Muscle layer of duodenum (tissue), 2 donors: ENCODE measurements around the gene AKT1.
A peak's percentile ranks its signal among the peaks of the same experiment; 100 is the strongest.

Experiments used
- H3K27ac ChIP-seq: one replicate; pipeline ENCODE4 v1.7.0; 2013; ENCODE audit warnings: mild to moderate bottlenecking, low read length
- H3K27me3 ChIP-seq: one replicate; pipeline ENCODE4 v1.7.0; 2013; ENCODE audit warnings: low read depth, mild to moderate bottlenecking, control low read depth, low read length
- H3K36me3 ChIP-seq, 2 donors: one replicate each; pipeline ENCODE4 v1.7.0; 2013; ENCODE audit warnings: low read length in 2 of 2, control low read depth in 1 of 2, mild to moderate bottlenecking in 1 of 2; ENCODE audit not compliant: insufficient read depth in 2 of 2, control insufficient read depth in 1 of 2
- H3K4me1 ChIP-seq, 2 donors: one replicate each; pipeline ENCODE4 v1.7.0; 2013; ENCODE audit warnings: low read length in 2 of 2, mild to moderate bottlenecking in 2 of 2, control low read depth in 1 of 2, moderate library complexity in 1 of 2; ENCODE audit not compliant: insufficient read depth in 2 of 2, control insufficient read depth in 1 of 2
- H3K4me3 ChIP-seq, 2 donors: one replicate each; pipeline ENCODE4 v1.7.0; 2013; ENCODE audit warnings: low read length in 2 of 2, low read depth in 1 of 2, mild to moderate bottlenecking in 1 of 2
- H3K9me3 ChIP-seq, 2 donors: one replicate each; pipeline ENCODE4 v1.7.0; 2013; ENCODE audit warnings: low read length in 2 of 2, control low read depth in 1 of 2, mild to moderate bottlenecking in 1 of 2; ENCODE audit not compliant: control insufficient read depth in 1 of 2
- donor health status: healthy.

The AKT1 gene

DNA sequence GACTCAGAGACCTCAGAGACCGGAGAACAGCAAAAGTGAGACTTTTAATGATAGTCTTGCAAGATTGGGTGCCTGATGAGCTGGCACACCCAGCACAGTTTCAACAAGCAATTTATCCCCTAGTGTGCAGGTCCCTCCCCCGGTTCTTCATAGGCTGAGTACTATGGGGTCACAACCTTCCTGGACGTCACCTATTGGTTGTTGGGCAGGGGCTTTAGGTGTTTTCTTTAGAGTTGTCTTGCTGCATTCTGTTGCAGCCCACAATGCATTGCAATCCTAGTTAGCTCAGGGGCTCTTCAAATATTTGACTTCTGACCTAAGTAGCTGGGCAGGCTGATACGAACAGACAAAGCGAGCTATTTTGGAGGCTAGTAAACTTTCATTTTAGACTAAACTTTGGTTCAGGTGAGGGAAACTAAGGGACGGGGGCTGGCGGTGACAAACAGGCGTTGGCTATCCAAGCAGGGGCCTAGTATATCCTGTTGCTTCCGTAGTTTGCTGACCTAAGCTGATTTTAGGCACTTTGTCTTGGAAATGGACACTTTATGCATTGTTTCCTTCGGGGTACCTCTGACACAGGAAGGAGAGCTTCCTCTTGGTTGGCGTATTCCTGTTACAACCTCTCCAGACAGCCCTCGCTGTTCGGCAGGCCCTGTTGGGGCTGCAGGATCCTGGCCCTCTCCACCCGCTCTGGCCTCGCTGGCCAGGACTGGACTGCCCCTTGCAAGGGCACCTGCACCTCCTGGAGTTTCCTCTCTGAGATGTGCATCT is 28.5 kb downstream of the AKT1 start:
- no peak overlapping the region for H3K27ac ChIP-seq
- no peaks in the 10 kb centered on the region for H3K27me3 ChIP-seq
- peaks cover 0 to 6% of the 10 kb centered on the region in 2 donors for H3K4me1 ChIP-seq
- H3K4me3 ChIP-seq = no peak overlapping the region
- peaks cover 15 to 25% of the 10 kb centered on the region in 2 donors for H3K36me3 ChIP-seq
- H3K9me3 ChIP-seq = no peaks in the 10 kb centered on the region

DNA sequence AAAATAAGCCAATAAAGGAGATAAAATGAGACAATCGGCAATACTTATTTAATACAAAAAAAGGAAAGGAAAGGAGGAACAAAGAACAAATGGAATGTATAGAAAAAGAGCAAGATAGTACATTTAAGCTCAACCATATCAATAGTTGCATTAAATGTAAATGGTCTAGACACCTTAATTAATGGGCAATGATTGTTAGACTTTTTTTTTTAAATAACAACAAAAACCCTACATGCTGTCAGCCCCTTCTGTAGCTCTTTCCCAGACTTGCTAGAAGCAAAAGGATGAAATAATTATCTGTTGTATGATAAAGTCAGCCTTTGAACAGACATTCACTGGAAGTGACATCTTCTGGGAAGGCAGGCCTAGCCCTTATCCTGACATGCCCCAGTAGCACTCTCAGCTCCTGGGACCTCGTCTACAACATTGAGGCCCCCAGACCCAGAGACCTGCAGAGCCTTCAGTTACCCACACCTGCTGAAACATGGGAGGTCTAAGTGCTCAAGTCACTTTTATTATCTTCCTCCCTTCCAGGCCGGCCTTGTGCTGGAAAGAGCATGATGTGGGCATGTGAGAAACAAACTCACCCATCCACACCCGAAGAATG is 29.2 kb downstream of the AKT1 start:
- Histone ChIP-seq H3K4me1 (peaks cover 0 to 6% of the 10 kb centered on the region in 2 donors), H3K9me3 (no peaks in the 10 kb centered on the region), H3K27me3 (no peaks in the 10 kb centered on the region), H3K36me3 (peaks cover 10 to 18% of the 10 kb centered on the region in 2 donors), H3K4me3 (no peak overlapping the region), H3K27ac (no peak overlapping the region)

DNA sequence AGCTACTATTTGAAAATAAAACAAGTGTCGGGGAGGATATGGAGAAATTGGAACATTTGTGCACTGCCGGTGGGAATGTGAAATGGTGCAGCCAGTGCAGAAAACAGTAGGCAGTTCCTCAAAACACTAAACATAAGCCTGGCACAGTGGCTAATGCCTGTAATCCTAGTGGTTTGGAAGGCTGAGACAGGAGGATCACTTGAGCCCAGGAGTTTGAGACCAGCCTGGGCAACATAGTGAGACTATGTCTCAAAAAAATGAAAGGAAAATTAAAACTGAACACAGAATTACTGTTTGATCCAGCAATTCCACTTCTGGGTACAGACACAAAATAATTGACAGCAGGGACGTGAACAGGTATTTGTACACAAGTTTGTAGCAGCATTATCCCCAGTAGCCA is 30.0 kb downstream of the AKT1 start:
- H3K36me3 ChIP-seq = peaks cover 10 to 15% of the 10 kb centered on the region in 2 donors
- peaks cover 0 to 6% of the 10 kb centered on the region in 2 donors for H3K4me1 ChIP-seq
- H3K27me3 ChIP-seq = no peaks in the 10 kb centered on the region
- H3K9me3 ChIP-seq = no peaks in the 10 kb centered on the region
- no peak overlapping the region for H3K4me3 ChIP-seq
- no peak overlapping the region for H3K27ac ChIP-seq

DNA sequence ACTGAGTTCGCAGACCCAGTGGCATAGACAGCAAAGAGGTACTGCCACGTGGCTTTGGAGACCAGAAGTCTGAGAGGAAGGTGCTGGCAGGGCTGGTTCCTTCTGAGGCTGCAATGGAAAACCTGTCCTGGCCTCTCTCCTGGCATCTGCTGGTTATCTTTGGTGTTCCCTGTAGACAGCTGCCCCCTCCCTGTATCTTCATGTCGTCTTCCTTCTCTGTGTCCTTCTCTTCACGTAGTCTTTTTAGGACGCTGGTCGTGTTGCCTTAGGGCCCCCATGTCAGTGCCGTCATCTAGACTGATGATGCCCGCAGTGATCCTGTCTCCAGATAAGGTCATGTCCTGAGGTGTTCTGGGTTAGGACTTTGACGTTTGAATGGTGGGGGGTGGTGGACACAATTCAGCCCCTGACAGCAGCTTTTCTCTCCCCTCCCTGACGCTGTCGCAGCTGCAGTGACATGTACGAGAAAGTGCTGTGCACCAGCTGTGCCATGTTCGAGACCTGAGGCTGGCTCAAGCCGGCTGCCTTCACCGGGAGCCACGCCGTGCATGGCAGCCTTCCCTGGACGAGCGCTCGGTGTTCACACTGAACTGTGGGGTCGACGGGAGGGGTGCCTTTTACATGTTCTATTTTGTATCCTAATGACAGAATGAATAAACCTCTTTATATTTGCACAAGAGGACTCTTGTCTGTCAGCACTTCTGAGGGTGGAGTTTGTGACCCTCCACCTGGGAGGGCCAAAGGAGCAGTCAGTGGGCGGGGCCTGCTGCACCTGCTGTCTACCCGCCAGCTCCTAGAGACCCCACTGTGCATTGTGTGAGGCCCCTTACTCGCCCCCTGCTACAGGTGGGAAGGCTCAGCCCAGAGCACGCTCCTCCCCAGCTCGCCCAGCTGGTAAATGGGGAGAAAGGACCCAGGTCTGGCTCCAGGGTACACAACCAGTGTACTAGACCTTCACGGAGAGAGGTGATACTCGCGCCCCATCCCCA is 36.3 kb downstream of the AKT1 start:
- Histone ChIP-seq H3K4me1 (peaks cover 7 to 13% of the 10 kb centered on the region in 2 donors), H3K27me3 (no peaks in the 10 kb centered on the region), H3K4me3 (no peak overlapping the region), H3K9me3 (no peaks in the 10 kb centered on the region), H3K27ac (no peak overlapping the region), H3K36me3 (peaks cover 50 to 60% of the 10 kb centered on the region in 2 donors)

DNA sequence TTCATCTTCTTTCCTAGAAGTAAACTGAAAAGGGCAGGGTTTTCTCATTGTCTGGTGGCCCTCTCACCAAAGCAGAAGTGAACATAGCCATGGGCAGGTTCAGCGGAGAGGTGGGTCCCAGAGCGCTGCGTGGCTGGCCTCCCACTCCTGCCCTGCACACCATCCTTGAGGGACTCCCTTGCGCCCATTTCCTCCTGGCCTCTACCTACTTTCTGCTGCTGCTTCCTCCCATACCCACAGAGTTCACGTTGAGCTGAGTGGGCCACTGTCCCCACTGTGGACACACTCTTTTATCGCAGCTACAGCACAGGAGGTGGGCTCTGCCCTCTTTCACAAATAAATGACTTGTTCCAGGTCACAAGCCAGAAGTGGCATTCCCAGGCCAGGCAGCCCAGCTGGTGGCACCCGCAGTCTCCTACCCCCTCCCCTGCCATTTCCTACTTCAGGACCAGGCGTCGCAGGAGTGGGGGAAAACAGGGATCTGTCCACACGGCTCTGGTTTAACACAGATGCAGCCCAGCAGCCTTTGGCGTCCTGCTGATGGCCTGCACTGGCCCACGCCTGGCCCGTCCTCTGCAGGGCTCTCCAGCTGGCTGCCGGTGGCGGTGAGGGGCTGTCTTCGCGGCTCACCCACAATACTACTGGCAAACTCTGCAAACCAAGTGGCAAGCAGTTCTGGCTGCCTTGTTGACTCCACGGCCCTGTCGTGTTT is 37.7 kb downstream of the AKT1 start:
- no peak overlapping the region for H3K27ac ChIP-seq
- H3K36me3 ChIP-seq = peaks cover 50 to 60% of the 10 kb centered on the region in 2 donors
- no peaks in the 10 kb centered on the region for H3K9me3 ChIP-seq
- H3K27me3 ChIP-seq = no peaks in the 10 kb centered on the region
- no peak overlapping the region for H3K4me3 ChIP-seq
- H3K4me1 ChIP-seq = peaks cover 13 to 21% of the 10 kb centered on the region in 2 donors

DNA sequence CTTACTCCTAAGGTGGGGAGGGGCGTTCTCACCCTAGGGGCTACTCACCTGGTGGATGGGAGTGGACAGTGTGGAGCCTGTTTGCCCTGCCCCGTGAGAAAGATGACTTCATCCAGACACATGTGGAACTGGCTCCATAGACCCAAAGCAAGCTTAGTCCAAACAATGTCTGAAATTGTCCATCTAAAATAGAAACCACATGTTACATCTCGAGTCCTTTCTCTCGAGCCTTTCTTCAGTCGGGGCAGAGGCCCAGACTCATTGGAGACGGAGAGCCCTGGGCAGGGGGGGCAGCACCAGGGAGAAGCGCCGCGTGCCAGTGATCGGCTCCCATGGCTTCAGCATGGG is 38.3 kb downstream of the AKT1 start:
- H3K36me3 ChIP-seq = peaks cover 50 to 60% of the 10 kb centered on the region in 2 donors
- no peaks in the 10 kb centered on the region for H3K9me3 ChIP-seq

DNA sequence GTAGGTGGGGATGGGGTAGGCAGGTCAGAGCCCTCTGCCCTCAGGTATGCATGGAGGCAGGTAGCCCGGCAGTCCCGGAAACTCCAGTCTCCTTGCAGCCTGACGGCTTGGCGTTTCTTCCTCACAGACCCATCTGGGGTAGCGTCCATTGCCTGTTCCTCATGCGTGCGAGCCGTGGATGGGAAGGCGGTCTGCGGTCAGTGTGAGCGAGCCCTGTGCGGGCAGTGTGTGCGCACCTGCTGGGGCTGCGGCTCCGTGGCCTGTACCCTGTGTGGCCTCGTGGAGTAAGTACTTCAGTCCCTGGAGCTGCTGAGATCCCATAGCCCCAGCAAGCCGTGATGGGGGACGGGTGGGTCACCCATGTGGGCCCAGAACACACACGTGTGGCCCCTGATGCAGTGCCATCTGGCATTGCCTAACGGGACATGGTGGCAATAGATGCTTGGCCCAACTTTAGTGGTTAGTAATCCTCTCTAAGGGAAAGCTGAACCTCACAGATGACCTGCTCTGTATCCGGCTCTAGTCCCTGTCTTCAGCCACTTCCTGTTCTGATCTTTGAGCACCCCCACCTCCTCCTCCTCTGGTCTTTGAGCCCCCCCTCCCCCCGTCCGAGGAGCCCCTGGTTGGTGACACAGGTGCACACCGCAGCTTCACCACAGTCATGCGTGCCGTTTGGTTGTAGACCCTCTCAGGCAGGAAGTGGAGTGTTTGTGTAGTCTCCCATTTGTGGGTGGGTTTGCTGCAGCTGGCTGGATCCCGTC is 38.9 kb downstream of the AKT1 start:
- H3K9me3 ChIP-seq = no peaks in the 10 kb centered on the region
- H3K36me3 ChIP-seq = peaks cover 50 to 60% of the 10 kb centered on the region in 2 donors
- no peaks in the 10 kb centered on the region for H3K27me3 ChIP-seq
- H3K27ac ChIP-seq = no peak overlapping the region
- peak overlapping the region in 1 of 2 donors; percentile 16 for H3K4me3 ChIP-seq
- H3K4me1 ChIP-seq = peaks cover 13 to 25% of the 10 kb centered on the region in 2 donors

More for the DNA sequence above, 38.3 kb downstream of the AKT1 start:
- Histone ChIP-seq H3K27me3 (no peaks in the 10 kb centered on the region), H3K4me1 (peaks cover 13 to 22% of the 10 kb centered on the region in 2 donors), H3K4me3 (no peak overlapping the region), H3K27ac (no peak overlapping the region)

DNA sequence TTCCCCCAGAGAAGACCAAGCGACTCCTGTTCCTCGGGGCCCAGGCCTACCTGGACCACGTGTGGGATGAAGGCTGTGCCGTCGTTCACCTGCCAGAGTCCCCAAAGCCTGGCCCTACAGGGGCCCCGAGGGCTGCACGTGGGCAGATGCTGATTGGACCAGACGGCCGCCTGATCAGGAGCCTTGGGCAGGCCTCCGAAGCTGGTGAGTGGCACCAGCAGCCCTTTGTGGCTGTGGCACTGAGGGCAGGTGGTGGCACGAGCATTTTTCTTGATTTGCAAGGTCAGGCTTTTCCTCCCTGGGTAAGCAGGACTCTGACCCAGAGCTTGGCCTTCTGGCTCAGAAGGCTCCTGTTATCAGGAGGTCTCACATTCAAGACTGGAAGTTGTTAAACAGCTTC is 39.9 kb downstream of the AKT1 start:
- peak overlapping the region in 1 of 2 donors; percentile 16 for H3K4me3 ChIP-seq
- no peak overlapping the region for H3K27ac ChIP-seq
- H3K27me3 ChIP-seq = no peaks in the 10 kb centered on the region
- H3K9me3 ChIP-seq = no peaks in the 10 kb centered on the region
- peaks cover 40 to 57% of the 10 kb centered on the region in 2 donors for H3K36me3 ChIP-seq
- H3K4me1 ChIP-seq = peaks cover 13 to 25% of the 10 kb centered on the region in 2 donors

DNA sequence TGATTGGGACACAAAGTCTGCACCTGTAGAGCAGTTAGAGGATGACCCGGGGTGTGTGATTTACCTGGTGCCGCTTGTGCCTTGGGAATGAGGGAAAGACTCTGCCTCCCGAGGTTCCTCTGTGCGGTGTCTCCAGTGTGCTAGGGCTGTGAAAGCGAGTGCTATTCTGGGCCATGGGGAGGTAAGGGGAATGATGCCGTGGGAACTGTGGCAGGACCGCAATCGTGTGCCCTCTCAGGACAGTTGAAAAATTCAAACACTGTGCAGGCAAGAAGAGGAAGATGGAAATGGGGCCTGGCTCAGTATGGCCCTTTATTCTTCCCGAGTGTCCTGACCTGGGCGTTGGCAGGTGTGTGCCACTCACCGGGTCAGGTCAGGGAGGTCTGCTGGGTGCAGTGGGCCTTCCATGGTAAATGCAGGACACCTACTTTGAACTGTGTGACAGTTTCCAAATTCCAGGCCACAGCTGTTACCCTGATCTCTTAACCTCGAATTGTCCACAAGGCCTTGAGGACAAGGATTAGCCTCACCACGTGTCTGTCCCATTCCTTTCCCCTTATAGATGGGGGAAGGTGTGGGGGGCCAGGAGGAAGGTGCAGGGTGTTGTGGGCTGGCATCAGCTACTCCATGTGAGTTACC is 41.2 kb downstream of the AKT1 start:
- Histone ChIP-seq H3K4me3 (peak overlapping the region; percentile 79 to 98), H3K27ac (peak overlapping the region; percentile 23), H3K27me3 (no peaks in the 10 kb centered on the region), H3K4me1 (peaks cover 16 to 30% of the 10 kb centered on the region in 2 donors), H3K36me3 (peaks cover 34 to 45% of the 10 kb centered on the region in 2 donors), H3K9me3 (no peaks in the 10 kb centered on the region)
